HCT116 (cell line): Measurements from ENCODE around the gene IPO13. TPM values are rescaled to one million over a fixed set of nuclear protein-coding genes. Genes with fewer than 3 reads are reported as not detected.
A peak's percentile ranks its signal among the peaks of the same experiment; 100 is the strongest.

Source experiments
- ATAC-seq: fragments of 200-7000 bp; cut with Tn5 transposase; 2 replicates; pipeline ENCODE4 v1.9.1; 2020; ENCODE audit warnings: mild to moderate bottlenecking, moderate library complexity
- BruUV-seq: library from RNA; stranded (reverse); fragments of 400-500 nt; replicated peaks from 2 replicates; lab custom pipeline; 2021; lab: Mats Ljungman, UMichigan
- CTCF ChIA-PET: fragments of 300-600 bp; sonication (Branson Sonifier 250); formaldehyde crosslinking; loops from one replicate; lab custom pipeline; 2021; ENCODE audit warnings: antibody characterized with exemption; lab: Charles Lee
- POLR2A ChIA-PET: fragments of 300-600, 350-600 bp; sonication (Branson Sonifier 250); formaldehyde crosslinking; loops from one replicate; lab custom pipeline; 2021; ENCODE audit warnings: antibody characterized with exemption; lab: Charles Lee
- RAD21 ChIA-PET, 2 experiments: fragments of 300-600 bp; sonication (Branson Sonifier 250); formaldehyde crosslinking; loops; one replicate each; lab custom pipeline; 2023; ENCODE audit warnings: low total read pairs in 2 of 2; ENCODE audit not compliant: uncharacterized antibody in 2 of 2, unreplicated experiment in 2 of 2, low non-redundant PET in 1 of 2; lab: Charles Lee
- DNase-seq: peaks from one replicate; pipeline ENCODE4 v3.0.0-alpha.2; 2010; ENCODE audit warnings: low read depth, low spot score
- H2AFZ ChIP-seq: fragments of 200-600 bp; shearing (Covaris generic), sonication (generic); 2 replicates; pipeline ENCODE4 v1.6.1; 2017; ENCODE audit warnings: low read depth, mixed run types, mixed read lengths, antibody characterized with exemption, low read length; ENCODE audit not compliant: poor library complexity, severe bottlenecking
- H3K27ac ChIP-seq: 2 replicates; pipeline ENCODE4 v1.5.1; 2012; ENCODE audit warnings: low read depth, low read length
- H3K27me3 ChIP-seq: fragments of 200-600 bp; sonication (generic); 2 replicates; pipeline ENCODE4 v1.6.1; 2016; ENCODE audit warnings: mixed run types, low read length, mixed read lengths; ENCODE audit not compliant: insufficient read depth
- H3K36me3 ChIP-seq, 2 experiments: fragments of 200-500 bp in 1 of 2; fragments of 200-600 bp in 1 of 2; sonication (Bioruptor generic) in 1 of 2; sonication (generic) in 1 of 2; 2 replicates each; pipeline versions ENCODE4 v1.5.1 to v1.6.1; 2014 to 2016; ENCODE audit warnings: low read length in 2 of 2, inconsistent platforms in 1 of 2, mixed read lengths in 1 of 2, mixed run types in 1 of 2; ENCODE audit not compliant: insufficient read depth in 2 of 2, control insufficient read depth in 1 of 2
- H3K4me1 ChIP-seq, 2 experiments: fragments of 200-600 bp in 1 of 2; sonication (generic) in 1 of 2; 2 replicates each; pipeline versions ENCODE4 v1.5.1 to v1.6.1; 2012 to 2017; ENCODE audit warnings: low read length in 2 of 2, inconsistent platforms in 1 of 2, mild to moderate bottlenecking in 1 of 2, mixed read lengths in 1 of 2, mixed run types in 1 of 2, moderate library complexity in 1 of 2; ENCODE audit not compliant: insufficient read depth in 2 of 2, control insufficient read depth in 1 of 2
- H3K4me2 ChIP-seq: fragments of 200-600 bp; sonication (generic); 2 replicates; pipeline ENCODE4 v1.6.1; 2017; ENCODE audit warnings: mixed run types, low read length, mixed read lengths
- H3K4me3 ChIP-seq, 2 experiments: fragments of 200-600 bp in 1 of 2; sonication (generic) in 1 of 2; replicated peaks in 1 of 2; 2 replicates each; pipeline ENCODE4 v1.5.1; 2011 to 2016; ENCODE audit warnings: low read length in 2 of 2, control low read depth in 1 of 2, low read depth in 1 of 2, mild to moderate bottlenecking in 1 of 2, mixed read lengths in 1 of 2, mixed run types in 1 of 2
- H3K79me2 ChIP-seq: fragments of 200-600 bp; sonication (generic); 2 replicates; pipeline ENCODE4 v1.6.1; 2017; ENCODE audit warnings: mild to moderate bottlenecking, mixed run types, low read length, moderate library complexity, mixed read lengths; ENCODE audit not compliant: insufficient read depth
- H3K9ac ChIP-seq: fragments of 200-600 bp; sonication (generic); 2 replicates; pipeline ENCODE4 v1.6.1; 2016; ENCODE audit warnings: low read length, mixed read lengths
- H3K9me2 ChIP-seq: fragments of 200-600 bp; sonication (generic), shearing (Covaris generic); 2 replicates; pipeline ENCODE4 v1.6.1; 2017; ENCODE audit warnings: mixed run types, mild to moderate bottlenecking, moderate library complexity; ENCODE audit not compliant: insufficient read depth
- H3K9me3 ChIP-seq, 2 experiments: fragments of 200-500 bp in 1 of 2; fragments of 200-600 bp in 1 of 2; sonication (Bioruptor generic) in 1 of 2; sonication (generic) in 1 of 2; 2 replicates each; pipeline ENCODE4 v1.6.1; 2014 to 2017; ENCODE audit warnings: low read length in 2 of 2, mixed read lengths in 2 of 2, inconsistent platforms in 1 of 2, low read depth in 1 of 2, mild to moderate bottlenecking in 1 of 2, mixed run types in 1 of 2, moderate library complexity in 1 of 2; ENCODE audit not compliant: control insufficient read depth in 1 of 2, insufficient read depth in 1 of 2
- H4K20me1 ChIP-seq: fragments of 200-600 bp; sonication (generic), shearing (Covaris generic); 2 replicates; pipeline ENCODE4 v1.6.1; 2017; ENCODE audit warnings: mixed run types, mild to moderate bottlenecking, moderate library complexity; ENCODE audit not compliant: insufficient read depth
- CBX3 ChIP-seq: IDR thresholded peaks from 2 replicates; pipeline ENCODE4 v1.6.1; 2012; ENCODE audit warnings: low read depth
- CEBPB ChIP-seq: IDR thresholded peaks from 2 replicates; pipeline ENCODE4 v1.6.1; 2012; ENCODE audit warnings: low read depth
- CTCF ChIP-seq, 3 experiments: fragments of 200-600 bp in 1 of 3; sonication (generic) in 1 of 3; IDR thresholded peaks in 2 of 3; conservative IDR thresholded peaks in 1 of 3; 2 replicates each; pipeline ENCODE4 v1.5.1; 2012 to 2017; ENCODE audit warnings: low read depth in 2 of 3, low read length in 2 of 3, antibody characterized with exemption in 1 of 3, borderline replicate concordance in 1 of 3, control low read depth in 1 of 3, mild to moderate bottlenecking in 1 of 3, mixed read lengths in 1 of 3, mixed run types in 1 of 3, moderate library complexity in 1 of 3; ENCODE audit not compliant: insufficient read depth in 1 of 3
- RAD21 ChIP-seq: IDR thresholded peaks from 2 replicates; pipeline ENCODE4 v1.6.1; 2012; ENCODE audit warnings: low read depth, mild to moderate bottlenecking
- TCF7L2 ChIP-seq: IDR thresholded peaks from 2 replicates; pipeline ENCODE4 v1.7.0; 2011; ENCODE audit warnings: borderline replicate concordance, inconsistent platforms; ENCODE audit not compliant: insufficient read depth, insufficient read length; ENCODE audit errors: extremely low read depth
- ZBTB33 ChIP-seq: IDR thresholded peaks from 2 replicates; pipeline ENCODE4 v1.6.1; 2011; ENCODE audit warnings: mild to moderate bottlenecking, low read length, moderate library complexity; ENCODE audit not compliant: insufficient replicate concordance; ENCODE audit errors: extremely low read depth
- ZFX ChIP-seq: fragments of 450-650 bp; IDR thresholded peaks from 2 replicates; pipeline ENCODE4 v1.6.1; 2017
- intact Hi-C: fragments of 100-400 bp; cut with micrococcal nuclease; formaldehyde crosslinking; loops from 2 replicates; pipeline ENCODE4 v1.10.0; 2022
- total RNA-seq: library from RNA; stranded (reverse); gene quantifications from one replicate; pipeline ENCODE4 v1.2.1, GENCODE V29; 2021; ENCODE audit not compliant: unreplicated experiment

IPO13 gene
- total RNA-seq, 1 experiment from 2014 or later, result 18.7 TPM

GRCh38 chr1:43975249-43975961 is 28.7 kb downstream of the IPO13 start:
- ChIA-PET RAD21 (no interaction called here), CTCF (interaction anchor here (1.4 to 2.2 kb wide), 2 partner anchors 41 to 72 kb away, joined by 6 to 10 read pairs; no protein-coding TSS in a partner anchor), POLR2A (no interaction called here)
- Histone ChIP-seq H3K36me3 (peaks cover 15 to 50% of the 10 kb centered on the region in 2 experiments; a peak in 3 of 4 replicates), H3K4me3 (peak overlapping the region; percentile 92 to 99), H3K9me3 (no peaks in the 10 kb centered on the region), H3K4me1 (peaks cover 24 to 65% of the 10 kb centered on the region in 2 experiments), H3K9me2 (no peaks in the 10 kb centered on the region), H3K27ac (peak overlapping the region; percentile 80), H3K9ac (peak overlapping the region; percentile 93), H3K79me2 (peaks cover 63% of the 10 kb centered on the region), H2AFZ (no peak overlapping the region), H3K4me2 (peak overlapping the region; percentile 97), H3K27me3 (no peaks in the 10 kb centered on the region), H4K20me1 (no peaks in the 10 kb centered on the region)
- DNase-seq, result no peak
- intact Hi-C loops, result no loop called here
- TSS peak; percentile 27 for BruUV-seq
- TF ChIP-seq RAD21 (no peak), ZBTB33 (no peak), TCF7L2 (peak; percentile 10), ZFX (peak; percentile 49), CEBPB (no peak)
- ATAC-seq, result peak; percentile 4

- H3K9ac ChIP-seq, result peak overlapping the region; percentile 93
- CTCF ChIA-PET, result interaction anchor here (2.2 kb wide), 1 partner anchor 41 kb away, joined by 10 read pairs; no protein-coding TSS in a partner anchor
Observed at GRCh38 chr1:43976045-43976444, 29.3 kb downstream of the IPO13 start.

More at GRCh38 chr1:43976045-43976444, 29.3 kb downstream of the IPO13 start:
- Histone ChIP-seq H4K20me1 (no peaks in the 10 kb centered on the region), H3K4me1 (peaks cover 21 to 64% of the 10 kb centered on the region in 2 experiments), H3K4me2 (peak overlapping the region; percentile 97), H3K4me3 (peak overlapping the region; percentile 92 to 99), H3K27ac (peak overlapping the region; percentile 80), H3K9me3 (no peaks in the 10 kb centered on the region), H3K79me2 (peaks cover 63% of the 10 kb centered on the region), H2AFZ (no peak overlapping the region)
- BruUV-seq, result no TSS peak
- intact Hi-C loops, result no loop called here
- ChIA-PET POLR2A (no interaction called here), RAD21 (no interaction called here)
- ATAC-seq, result no peak
- no peak for DNase-seq
- TF ChIP-seq CTCF (IDR thresholded peaks at IDR 0.05 in 2 of 3, conservative IDR thresholded peaks at IDR 0.05 in 1 of 3; ENCODE audit: borderline replicate concordance in 1 of 3, insufficient read depth in 1 of 3, low read depth in 2 of 3, low read length in 2 of 3), result 0 out of 6 replicates have a peak, but pooled peaks of 2 of the 3 experiments have one; percentile 13 to 24
- TF ChIP-seq CBX3, result no peak
- TF ChIP-seq, all 23 proteins: peak for 1
- H3K36me3 ChIP-seq, result peaks cover 15 to 48% of the 10 kb centered on the region in 2 experiments; a peak in 3 of 4 replicates
- H3K27me3 ChIP-seq, result no peaks in the 10 kb centered on the region
- no peaks in the 10 kb centered on the region for H3K9me2 ChIP-seq
